Sigmoid colon (tissue), 7 donors: Measurements from ENCODE around the gene FGGY. TPM values are rescaled to one million over a fixed set of nuclear protein-coding genes. Genes with fewer than 3 reads are reported as not detected.
"Not testable (repeated sequence)": the region's sequence is repeated elsewhere in the genome, so short reads cannot be mapped to it uniquely, and the experiment has no call there.

Experiments
- DNase-seq: peaks from one replicate; pipeline ENCODE4 v3.0.0-alpha.2; 2019
- H3K27ac ChIP-seq, 4 donors: fragments of 200-600 bp; sonication (generic); one replicate each; pipeline ENCODE4 v1.5.1; 2016 to 2019; ENCODE audit warnings: mild to moderate bottlenecking in 1 of 4
- H3K27me3 ChIP-seq, 3 donors: fragments of 200-600 bp; sonication (generic); one replicate each; pipeline ENCODE4 v1.5.1; 2019; ENCODE audit warnings: mild to moderate bottlenecking in 1 of 3
- H3K36me3 ChIP-seq, 4 donors: fragments of 200-600 bp; sonication (generic); one replicate each; pipeline ENCODE4 v1.5.1; 2016 to 2019
- H3K4me1 ChIP-seq, 4 donors: fragments of 200-600 bp; sonication (generic); one replicate each; pipeline ENCODE4 v1.5.1; 2017 to 2019
- H3K4me3 ChIP-seq, 4 donors: fragments of 200-600 bp; sonication (generic); one replicate each; pipeline ENCODE4 v1.5.1; 2017 to 2019; ENCODE audit warnings: mild to moderate bottlenecking in 2 of 4, moderate library complexity in 1 of 4
- H3K9me3 ChIP-seq, 4 donors: fragments of 200-600 bp in 3 of 4; sonication (generic) in 3 of 4; one replicate each; pipeline versions ENCODE4 v1.5.1 to v1.6.1; 2013 to 2019
- EP300 ChIP-seq, 4 donors: sonication (generic); formaldehyde crosslinking; IDR thresholded peaks; one replicate each; pipeline ENCODE4 v1.6.1; 2017; ENCODE audit warnings: antibody characterized with exemption in 4 of 4
- POLR2A ChIP-seq, 2 donors: fragments of 450-650 bp; IDR thresholded peaks; one replicate each; pipeline ENCODE4 v1.6.1; 2016; ENCODE audit warnings: antibody characterized with exemption in 2 of 2, mild to moderate bottlenecking in 2 of 2, moderate library complexity in 2 of 2
- POLR2AphosphoS5 ChIP-seq, 4 donors: sonication (generic); formaldehyde crosslinking; IDR thresholded peaks; one replicate each; pipeline ENCODE4 v1.6.1; 2017; ENCODE audit warnings: antibody characterized with exemption in 4 of 4
- WGBS, 2 donors: extraction: QIAGEN DNeasy Blood & Tissue Kit; methylation state at CpG; one replicate each; pipeline ENCODE4 v1.1.7; 2013; 5-methylcytosine and 5-hydroxymethylcytosine counted together
- intact Hi-C: fragments of 100-400 bp; cut with DNase I; formaldehyde crosslinking; loops from one replicate; pipeline ENCODE4 v1.15.1; 2023
- polyA plus RNA-seq, 3 donors: library from polyadenylated mRNA; stranded (reverse); fragments of 200-250 nt; gene quantifications; one replicate each; pipeline ENCODE4 v1.2.3, GENCODE V29; 2013
- total RNA-seq, 4 donors: library from RNA; depleted of rRNA; stranded (reverse); fragments of >200 nt; gene quantifications; one replicate each; pipeline ENCODE4 v1.1.0, GENCODE V29; 2016
- TF ChIP-seq, protein P1 (sequence below), 4 experiments: fragments of 450-650 bp in 3 of 4; fragments of 200-600 bp in 1 of 4; IDR thresholded peaks; one replicate each; pipeline ENCODE4 v1.5.1; 2016 to 2019; ENCODE audit warnings: antibody characterized with exemption in 4 of 4, mild to moderate bottlenecking in 3 of 4, moderate library complexity in 2 of 4
- donor health status: healthy with polysubstance abuse.
- donor health status: Bipolar disorder and iron deficiency.
- donor health status: healthy.

FGGY gene
- total and polyA plus RNA-seq, 7 donors, result 4.8 to 54.1 (median 20.5) TPM

DNA sequence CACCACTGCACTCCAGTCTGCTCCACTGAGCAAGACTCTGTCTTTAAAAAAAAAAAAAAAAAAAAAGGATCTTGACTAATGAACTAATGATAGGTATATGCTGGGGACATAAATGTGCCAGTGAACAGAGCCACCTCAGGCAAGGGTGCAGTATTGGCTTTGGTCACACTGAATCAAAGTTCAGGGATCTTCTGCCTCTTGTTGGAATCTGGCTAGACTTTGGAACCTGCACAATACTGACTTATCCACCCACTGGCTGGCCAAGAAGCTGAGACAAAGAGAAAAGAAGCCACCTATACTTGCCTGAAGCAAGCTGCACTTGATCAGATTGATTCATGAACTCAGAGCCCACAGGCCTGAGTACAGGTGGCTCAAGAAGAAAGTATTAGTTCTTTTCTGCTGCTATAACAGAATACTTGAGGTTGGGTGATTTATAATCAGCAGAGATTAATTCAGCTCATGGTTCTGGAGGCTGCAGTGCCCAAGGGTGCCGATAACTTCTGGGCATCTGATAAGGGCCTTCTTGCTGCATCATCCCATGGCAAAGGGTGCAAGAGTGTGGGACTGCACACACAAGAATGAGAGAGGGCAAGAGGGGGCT, 172.0 kb downstream of the FGGY start:
- no peaks in the 10 kb centered on the region for H3K9me3 ChIP-seq
- H3K27me3 ChIP-seq, result no peaks in the 10 kb centered on the region
- WGBS, 2 donors, result 98 to 100% methylated on average over 1 of the region's 1 CpG
- no peak for DNase-seq
- TF ChIP-seq, protein P1, sequence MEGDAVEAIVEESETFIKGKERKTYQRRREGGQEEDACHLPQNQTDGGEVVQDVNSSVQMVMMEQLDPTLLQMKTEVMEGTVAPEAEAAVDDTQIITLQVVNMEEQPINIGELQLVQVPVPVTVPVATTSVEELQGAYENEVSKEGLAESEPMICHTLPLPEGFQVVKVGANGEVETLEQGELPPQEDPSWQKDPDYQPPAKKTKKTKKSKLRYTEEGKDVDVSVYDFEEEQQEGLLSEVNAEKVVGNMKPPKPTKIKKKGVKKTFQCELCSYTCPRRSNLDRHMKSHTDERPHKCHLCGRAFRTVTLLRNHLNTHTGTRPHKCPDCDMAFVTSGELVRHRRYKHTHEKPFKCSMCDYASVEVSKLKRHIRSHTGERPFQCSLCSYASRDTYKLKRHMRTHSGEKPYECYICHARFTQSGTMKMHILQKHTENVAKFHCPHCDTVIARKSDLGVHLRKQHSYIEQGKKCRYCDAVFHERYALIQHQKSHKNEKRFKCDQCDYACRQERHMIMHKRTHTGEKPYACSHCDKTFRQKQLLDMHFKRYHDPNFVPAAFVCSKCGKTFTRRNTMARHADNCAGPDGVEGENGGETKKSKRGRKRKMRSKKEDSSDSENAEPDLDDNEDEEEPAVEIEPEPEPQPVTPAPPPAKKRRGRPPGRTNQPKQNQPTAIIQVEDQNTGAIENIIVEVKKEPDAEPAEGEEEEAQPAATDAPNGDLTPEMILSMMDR (IDR thresholded peaks at IDR 0.05), result no peak
- TF ChIP-seq POLR2AphosphoS5 (IDR thresholded peaks at IDR 0.05), result no peak
- no peak for TF ChIP-seq EP300 (IDR thresholded peaks at IDR 0.05)
- TF ChIP-seq POLR2A (IDR thresholded peaks at IDR 0.05), result no peak
- intact Hi-C loops, result no loop called here
- H3K36me3 ChIP-seq, result no peaks in the 10 kb centered on the region
- H3K27ac ChIP-seq, result no peak overlapping the region
- no peaks in the 10 kb centered on the region for H3K4me1 ChIP-seq
- no peak overlapping the region for H3K4me3 ChIP-seq

DNA sequence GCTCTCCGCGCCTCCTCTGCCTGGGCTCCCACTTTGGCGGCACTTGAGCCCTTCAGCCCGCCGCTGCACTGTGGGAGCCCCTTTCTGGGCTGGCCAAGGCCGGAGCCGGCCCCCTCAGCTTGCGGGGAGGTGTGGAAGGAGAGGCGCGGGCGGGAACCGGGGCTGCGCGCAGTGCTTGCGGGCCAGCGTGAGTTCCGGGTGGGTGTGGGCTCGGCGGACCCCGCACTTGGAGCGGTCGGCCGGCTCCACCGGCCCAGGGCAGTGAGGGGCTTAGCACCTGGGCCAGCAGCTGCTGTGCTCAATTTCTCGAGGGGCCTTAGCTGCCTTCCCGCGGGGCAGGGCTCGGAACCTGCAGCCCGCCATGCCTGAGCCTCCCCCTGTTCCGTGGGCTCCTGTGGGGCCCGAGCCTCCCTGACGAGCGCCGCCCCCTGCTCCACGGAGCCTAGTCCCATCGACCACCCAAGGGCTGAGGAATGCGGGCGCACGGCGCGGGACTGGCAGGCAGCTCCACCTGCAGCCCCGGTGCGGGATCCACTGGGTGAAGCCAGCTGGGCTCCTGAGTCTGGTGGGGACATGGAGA, 175.2 kb downstream of the FGGY start:
- H3K36me3 ChIP-seq, H3K4me1 ChIP-seq, DNase-seq, H3K9me3 ChIP-seq, H3K27me3 ChIP-seq, H3K27ac ChIP-seq, H3K4me3 ChIP-seq, intact Hi-C loops: not testable (repeated sequence)
- WGBS, 2 donors, result 94% methylated on average over 43 of the region's 43 CpGs

DNA sequence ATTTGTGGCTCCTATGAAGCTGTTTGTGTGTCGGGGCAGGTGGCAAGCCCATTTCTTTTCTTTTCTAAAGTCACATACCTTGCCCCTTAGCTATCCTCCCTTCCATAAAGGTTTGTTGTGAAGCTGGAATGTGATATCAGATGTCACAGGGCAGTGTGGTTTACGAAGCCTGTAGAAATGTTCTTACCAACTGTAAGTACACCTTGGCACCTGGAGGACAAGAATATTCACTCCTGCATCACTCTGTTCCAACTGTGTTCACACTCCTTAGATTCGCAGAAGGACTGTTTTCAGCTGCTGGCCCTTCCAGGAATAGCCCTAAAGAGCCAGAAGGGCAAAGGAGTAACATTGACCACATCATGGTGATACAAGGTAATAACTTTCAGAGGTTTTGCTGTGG, 176.9 kb downstream of the FGGY start:
- no peaks in the 10 kb centered on the region for H3K27me3 ChIP-seq
- no peak overlapping the region for H3K27ac ChIP-seq
- H3K4me1 ChIP-seq, result no peaks in the 10 kb centered on the region
- H3K9me3 ChIP-seq, result no peaks in the 10 kb centered on the region
- no peaks in the 10 kb centered on the region for H3K36me3 ChIP-seq
- intact Hi-C loops, result no loop called here
- 94 to 96% methylated on average over 3 of the region's 3 CpGs for WGBS, 2 donors
- no peak overlapping the region for H3K4me3 ChIP-seq
- no peak for DNase-seq
- TF ChIP-seq POLR2A (IDR thresholded peaks at IDR 0.05), result no peak
- TF ChIP-seq POLR2AphosphoS5 (IDR thresholded peaks at IDR 0.05), result no peak
- TF ChIP-seq, protein P1 (IDR thresholded peaks at IDR 0.05), result no peak
- TF ChIP-seq EP300 (IDR thresholded peaks at IDR 0.05), result no peak

DNA sequence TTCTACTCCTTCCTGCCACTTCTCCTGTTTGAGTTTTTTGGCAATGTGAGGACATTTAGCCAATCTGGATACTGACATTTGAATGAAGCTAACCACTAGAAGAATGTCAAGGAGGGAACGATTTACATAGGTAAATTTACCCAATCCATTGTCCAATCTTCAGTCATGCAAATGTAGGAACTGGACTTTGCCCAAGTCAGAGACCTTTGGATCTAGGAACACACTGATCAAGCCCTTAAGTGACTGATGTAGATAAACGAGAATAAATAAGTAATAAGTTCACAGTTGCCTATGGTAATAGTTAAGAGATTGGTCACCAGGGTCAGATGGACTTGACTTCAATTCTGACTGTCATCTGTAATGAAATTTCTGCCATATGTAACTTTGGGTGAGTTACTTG, 177.6 kb downstream of the FGGY start:
- H3K4me3 ChIP-seq, result no peak overlapping the region
- TF ChIP-seq, protein P1 (IDR thresholded peaks at IDR 0.05), result no peak
- TF ChIP-seq EP300 (IDR thresholded peaks at IDR 0.05) (no peak), POLR2AphosphoS5 (IDR thresholded peaks at IDR 0.05) (no peak), POLR2A (IDR thresholded peaks at IDR 0.05) (no peak)
- H3K4me1 ChIP-seq, result no peaks in the 10 kb centered on the region
- no peak overlapping the region for H3K27ac ChIP-seq
- DNase-seq, result no peak
- no peaks in the 10 kb centered on the region for H3K9me3 ChIP-seq
- intact Hi-C loops, result no loop called here
- WGBS, 2 donors, result 59 to 78% methylated on average over 2 of the region's 2 CpGs
- no peaks in the 10 kb centered on the region for H3K36me3 ChIP-seq
- no peaks in the 10 kb centered on the region for H3K27me3 ChIP-seq

DNA sequence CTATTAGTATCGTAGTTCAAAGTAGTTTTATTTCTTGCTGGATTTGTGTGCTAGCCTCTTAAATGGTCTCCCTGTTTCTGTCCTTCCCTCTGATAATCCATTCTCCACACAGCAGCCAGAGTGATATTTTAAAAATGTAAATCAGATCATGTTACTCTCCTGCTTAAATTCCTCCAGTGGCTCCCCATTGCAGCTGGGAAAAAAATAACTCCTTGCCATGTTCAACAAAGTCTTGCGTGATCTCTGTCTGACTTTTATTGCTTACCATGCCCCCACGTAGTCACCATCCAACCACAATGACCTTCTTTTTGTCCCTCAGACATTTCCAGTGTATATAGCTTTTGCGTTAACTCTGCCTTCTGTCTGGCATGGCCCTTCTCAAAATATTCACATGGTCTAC, 178.8 kb downstream of the FGGY start:
- H3K4me3 ChIP-seq, result no peak overlapping the region
- 93 to 94% methylated on average over 4 of the region's 4 CpGs for WGBS, 2 donors
- H3K27me3 ChIP-seq, result no peaks in the 10 kb centered on the region
- no peak for TF ChIP-seq EP300 (IDR thresholded peaks at IDR 0.05)
- TF ChIP-seq, protein P1 (IDR thresholded peaks at IDR 0.05), result no peak
- no peak for TF ChIP-seq POLR2AphosphoS5 (IDR thresholded peaks at IDR 0.05)
- TF ChIP-seq POLR2A (IDR thresholded peaks at IDR 0.05), result no peak
- intact Hi-C loops, result no loop called here
- no peaks in the 10 kb centered on the region for H3K9me3 ChIP-seq
- H3K27ac ChIP-seq, result no peak overlapping the region
- DNase-seq, result no peak
- H3K4me1 ChIP-seq, result no peaks in the 10 kb centered on the region
- no peaks in the 10 kb centered on the region for H3K36me3 ChIP-seq
